ENCODE data around the gene TRIM72.
A peak's percentile ranks its signal among the peaks of the same experiment; 100 is the strongest.
"Not testable (repeated sequence)": the region's sequence is repeated elsewhere in the genome, so short reads cannot be mapped to it uniquely, and the experiment has no call there.

The TRIM72 gene

GRCh38 chr16:31190818-31191444 lies 23.0 kb upstream of the TRIM72 start:
- no peak for DNase-seq

DNA sequence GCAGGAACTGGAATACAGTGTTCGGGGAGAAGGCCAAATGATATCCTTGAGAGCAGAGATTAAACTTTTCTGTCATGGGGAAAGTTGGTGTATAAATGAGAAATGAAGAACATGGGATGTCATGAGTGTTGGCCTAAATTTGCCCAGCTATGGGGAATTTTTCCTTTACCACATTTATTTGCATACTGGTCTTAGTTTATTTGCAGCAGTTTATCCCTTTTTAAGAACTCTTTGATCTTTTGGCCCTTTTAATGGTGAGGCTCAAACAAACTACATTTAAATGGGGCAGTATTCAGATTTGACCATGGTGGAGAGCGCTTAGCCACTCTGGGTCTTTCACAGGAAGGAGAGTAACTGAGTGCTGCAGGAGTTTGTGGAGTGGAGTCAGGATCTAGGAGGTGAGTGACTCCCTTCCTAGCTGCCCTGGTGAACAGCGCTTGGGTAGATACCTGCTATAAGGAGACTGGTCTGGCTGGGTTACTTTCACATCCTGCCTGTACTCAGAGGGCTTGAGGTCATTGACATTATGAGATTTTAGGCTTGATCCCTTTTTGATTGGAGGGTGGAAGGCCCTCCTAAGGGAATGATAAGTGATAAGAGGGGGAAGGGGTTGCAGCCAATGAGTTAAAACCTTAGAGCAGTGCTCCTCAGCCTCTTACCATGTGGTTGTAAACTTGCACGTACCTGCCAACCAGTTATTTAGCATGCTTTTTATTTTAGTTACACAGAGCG lies 22.1 kb upstream of the TRIM72 start:
- no peak for DNase-seq

GRCh38 chr16:31192856-31193642 lies 20.9 kb upstream of the TRIM72 start:
- DNase-seq = no peak

DNA sequence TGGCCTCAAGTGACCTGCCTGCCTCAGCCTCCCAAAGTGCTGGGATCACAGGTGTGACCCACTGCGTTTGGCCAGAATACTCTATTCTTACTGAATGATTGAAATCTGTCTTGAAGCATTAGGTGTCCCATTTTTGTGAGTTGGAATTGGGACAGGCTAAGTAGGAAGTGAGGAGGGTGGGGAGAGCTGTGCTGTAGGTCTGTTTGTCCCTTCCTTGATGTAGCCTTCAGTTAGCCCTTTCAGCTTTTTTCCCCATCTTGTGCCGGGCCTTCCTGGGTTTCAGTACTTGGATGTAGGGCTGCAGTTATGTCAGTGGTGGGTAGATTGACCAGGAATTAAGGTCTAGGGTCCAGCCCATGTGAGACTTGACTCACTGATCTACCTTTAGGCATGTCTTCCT lies 20.0 kb upstream of the TRIM72 start:
- DNase-seq = no peak

GRCh38 chr16:31194898-31195297 lies 19.0 kb upstream of the TRIM72 start:
- no peak for DNase-seq

DNA sequence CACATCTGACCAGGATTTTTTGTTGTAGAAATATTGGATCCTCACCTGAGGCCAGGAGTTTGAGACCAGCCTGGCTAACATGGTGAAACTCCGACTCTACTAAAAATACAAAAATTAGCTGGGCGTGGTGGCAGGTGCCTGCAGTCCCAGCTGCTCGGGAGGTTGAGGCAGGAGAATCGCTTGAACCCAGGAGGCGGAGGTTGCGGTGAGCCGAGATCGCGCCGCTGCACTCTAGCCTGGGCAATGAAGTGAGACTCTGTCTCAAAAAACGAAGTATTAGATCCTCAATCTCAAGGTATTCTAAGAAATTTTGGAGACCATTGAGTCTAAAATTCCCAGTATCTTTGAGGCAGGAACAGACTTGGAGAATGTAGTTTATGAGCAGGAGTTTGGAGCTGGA lies 18.1 kb upstream of the TRIM72 start:
- not testable (repeated sequence) for DNase-seq

- no peak for DNase-seq
These were observed 17.4 kb upstream of the TRIM72 start for GRCh38 chr16:31196324-31197088.

DNA sequence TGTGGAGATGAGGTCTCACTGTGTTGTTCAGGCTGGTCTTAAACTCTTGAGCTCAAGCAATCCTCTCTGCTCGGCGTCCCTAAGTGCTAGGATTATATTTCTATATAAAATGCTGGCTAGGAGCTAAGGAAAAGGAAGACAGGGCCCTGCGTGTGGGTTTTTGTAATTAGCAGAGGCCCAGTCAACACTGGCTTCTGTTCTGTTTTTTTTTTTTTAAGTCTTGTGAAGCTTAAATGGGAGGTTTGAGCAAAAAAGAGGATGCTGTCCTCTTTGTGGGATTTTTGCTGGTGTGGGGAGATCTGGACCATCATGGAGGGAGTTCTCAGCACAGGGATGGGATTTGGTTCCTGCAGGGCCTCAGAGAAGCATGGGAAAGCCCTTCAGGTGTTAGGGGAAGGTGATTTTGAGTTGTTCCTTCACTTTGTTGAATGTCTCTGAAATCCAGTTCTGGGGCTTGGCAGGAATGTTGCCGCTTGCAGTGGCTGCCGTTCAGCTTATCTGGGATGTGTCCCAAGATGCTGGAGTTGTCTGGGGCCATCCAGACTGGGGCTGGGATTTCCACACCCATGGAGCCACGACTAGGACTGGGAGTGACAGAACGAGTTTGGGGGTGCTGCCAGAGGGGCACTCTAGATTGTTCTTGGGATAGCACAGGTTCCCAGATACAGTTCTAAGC lies 15.6 kb upstream of the TRIM72 start:
- DNase-seq = no peak

GRCh38 chr16:31199430-31200041 lies 14.4 kb upstream of the TRIM72 start:
- no peak for DNase-seq

DNA sequence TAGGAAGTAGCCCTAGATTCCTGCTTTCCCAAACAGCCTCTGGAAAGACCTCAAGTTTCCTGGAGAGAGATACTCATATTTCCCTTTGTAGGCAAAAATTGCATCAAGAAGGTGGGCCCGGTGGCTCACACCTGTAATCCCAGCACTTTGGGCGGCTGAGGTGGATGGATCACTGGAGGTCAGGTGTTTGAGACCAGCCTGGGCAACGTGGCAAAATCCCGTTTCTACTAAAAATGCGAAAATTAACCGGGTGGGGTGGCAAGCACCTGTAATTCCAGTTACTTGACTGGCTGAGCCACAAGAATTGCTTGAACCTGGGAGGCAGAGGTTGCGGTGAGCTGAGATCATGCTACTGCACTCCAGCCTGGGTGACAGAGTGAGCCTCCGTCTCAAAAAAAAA lies 13.8 kb upstream of the TRIM72 start:
- not testable (repeated sequence) for DNase-seq

- DNase-seq = peak; percentile 33
These were observed 12.9 kb upstream of the TRIM72 start for GRCh38 chr16:31200821-31201568.

DNA sequence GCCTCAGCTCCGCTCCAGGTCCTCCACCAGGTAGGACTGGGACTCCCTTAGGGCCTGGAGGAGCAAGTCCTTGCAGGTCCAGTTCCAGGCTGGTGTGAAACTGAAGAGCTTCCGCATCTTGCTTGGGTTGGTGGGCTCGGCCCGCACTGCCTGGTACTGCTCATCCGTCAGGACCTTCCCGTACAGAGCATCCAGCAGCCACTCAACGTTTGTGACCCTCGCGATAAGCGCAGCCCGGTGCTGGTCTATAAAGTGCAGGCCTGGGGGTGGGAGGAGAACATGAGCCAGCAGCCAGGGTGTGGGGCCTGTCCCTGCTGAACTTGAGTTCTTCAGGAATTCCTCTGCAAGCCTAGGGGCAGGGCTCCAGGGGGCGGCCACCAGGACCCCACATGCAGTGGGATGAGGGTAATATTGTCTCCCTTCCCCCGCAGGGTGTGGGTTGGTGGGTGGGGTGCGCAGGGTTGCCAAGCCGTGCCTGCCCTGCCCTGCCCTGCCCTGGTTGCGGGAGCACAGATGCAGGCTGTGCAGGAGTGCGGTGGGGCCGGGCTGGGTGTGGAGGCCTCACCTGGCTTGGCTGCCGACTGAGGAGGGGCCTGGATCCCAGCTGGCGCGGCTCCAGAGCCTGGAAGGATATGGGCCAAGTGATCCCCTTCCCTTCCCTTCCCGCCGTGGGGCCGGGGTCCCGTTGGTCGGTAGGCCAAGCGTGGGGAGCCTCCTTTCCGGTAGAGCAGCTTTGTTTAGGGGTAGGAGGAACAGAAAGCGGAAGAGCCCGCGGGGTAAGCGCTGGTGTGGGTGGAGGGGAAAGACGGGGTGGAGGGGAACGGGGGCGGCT lies 12.1 kb upstream of the TRIM72 start:
- peak; percentile 14 for DNase-seq

- no peak for DNase-seq
These were observed 11.2 kb upstream of the TRIM72 start, which contains the start of gene PYCARD for GRCh38 chr16:31202414-31203375. Gene PYCARD (minus strand): TSS chr16:31202760. CDS start chr16:31202690, 70 bp downstream.

- DNase-seq = no peak
These were observed 8.8 kb upstream of the TRIM72 start for GRCh38 chr16:31204871-31205666.

- no peak for DNase-seq
These were observed 7.1 kb upstream of the TRIM72 start for GRCh38 chr16:31206776-31207175.

GRCh38 chr16:31213342-31213741 lies 577 bp upstream of the TRIM72 start:
- no peak for DNase-seq

GRCh38 chr16:31214708-31215286 lies 878 bp downstream of the TRIM72 start:
- DNase-seq = no peak

Data from NCI-H82 (cell line).